ENCODE results near the gene IRF2.

DNA sequence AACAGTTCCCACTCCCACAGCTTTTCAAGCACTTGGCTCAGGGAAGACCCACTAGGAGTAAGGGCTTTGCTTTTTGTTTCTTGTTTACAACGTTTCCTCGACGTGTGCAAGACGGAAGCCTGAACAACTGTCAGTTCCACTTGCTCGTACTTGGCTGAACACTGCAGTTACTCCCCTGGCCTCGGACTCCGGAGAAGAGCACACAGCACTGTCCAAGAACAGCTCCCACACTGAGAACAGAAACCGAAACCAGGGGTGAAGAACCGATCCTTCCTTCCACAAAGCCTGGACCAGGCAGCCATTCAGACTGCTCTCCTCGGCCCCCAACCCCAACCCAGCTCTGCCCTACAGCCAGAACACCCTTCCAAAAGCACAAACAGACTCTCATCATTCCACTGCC, 25.5 kb downstream of the IRF2 start:
- TF ChIP-seq, protein P1, sequence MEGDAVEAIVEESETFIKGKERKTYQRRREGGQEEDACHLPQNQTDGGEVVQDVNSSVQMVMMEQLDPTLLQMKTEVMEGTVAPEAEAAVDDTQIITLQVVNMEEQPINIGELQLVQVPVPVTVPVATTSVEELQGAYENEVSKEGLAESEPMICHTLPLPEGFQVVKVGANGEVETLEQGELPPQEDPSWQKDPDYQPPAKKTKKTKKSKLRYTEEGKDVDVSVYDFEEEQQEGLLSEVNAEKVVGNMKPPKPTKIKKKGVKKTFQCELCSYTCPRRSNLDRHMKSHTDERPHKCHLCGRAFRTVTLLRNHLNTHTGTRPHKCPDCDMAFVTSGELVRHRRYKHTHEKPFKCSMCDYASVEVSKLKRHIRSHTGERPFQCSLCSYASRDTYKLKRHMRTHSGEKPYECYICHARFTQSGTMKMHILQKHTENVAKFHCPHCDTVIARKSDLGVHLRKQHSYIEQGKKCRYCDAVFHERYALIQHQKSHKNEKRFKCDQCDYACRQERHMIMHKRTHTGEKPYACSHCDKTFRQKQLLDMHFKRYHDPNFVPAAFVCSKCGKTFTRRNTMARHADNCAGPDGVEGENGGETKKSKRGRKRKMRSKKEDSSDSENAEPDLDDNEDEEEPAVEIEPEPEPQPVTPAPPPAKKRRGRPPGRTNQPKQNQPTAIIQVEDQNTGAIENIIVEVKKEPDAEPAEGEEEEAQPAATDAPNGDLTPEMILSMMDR (IDR thresholded peaks at IDR 0.05) = no peak
- no peak for TF ChIP-seq EZH2 (IDR thresholded peaks at IDR 0.05; ENCODE audit: borderline replicate concordance, insufficient read depth, low read depth, low read length, poor library complexity, severe bottlenecking)
